B cell (primary cell): ENCODE results near the gene IL19. TPM values are rescaled to one million over a fixed set of nuclear protein-coding genes. Genes with fewer than 3 reads are reported as not detected.

Experiments used
- ATAC-seq: fragments of 200-7000 bp; cut with Tn5 transposase; one replicate; pipeline ENCODE4 v1.10.0; 2021; ENCODE audit warnings: low read depth, mild to moderate bottlenecking, moderate number of reproducible peaks, moderate library complexity
- CTCF ChIA-PET: fragments of 350-600 bp; sonication (Branson Sonifier 250); formaldehyde crosslinking; loops from one replicate; lab custom pipeline; 2021; ENCODE audit warnings: antibody characterized with exemption, inconsistent platforms; lab: Charles Lee
- POLR2A ChIA-PET: fragments of 350-600 bp; sonication (Branson Sonifier 250); formaldehyde crosslinking; loops from one replicate; lab custom pipeline; 2021; ENCODE audit warnings: antibody characterized with exemption; lab: Charles Lee
- DNase-seq: peaks from one replicate; pipeline ENCODE4 v3.0.0; 2013
- H2AFZ ChIP-seq: 2 replicates; pipeline ENCODE4 v1.6.1; 2012; ENCODE audit warnings: mild to moderate bottlenecking, low read depth, low read length; ENCODE audit not compliant: insufficient read depth, poor library complexity, severe bottlenecking
- H3K27ac ChIP-seq, 2 donors: 1 replicate in 1 of 2; 2 replicates in 1 of 2; pipeline ENCODE4 v1.5.1; 2012 to 2013; ENCODE audit warnings: low read length in 2 of 2, mild to moderate bottlenecking in 2 of 2, moderate library complexity in 1 of 2
- H3K27me3 ChIP-seq, 4 experiments: fragments of 200-600 bp in 1 of 4; sonication (generic) in 1 of 4; replicated peaks in 1 of 4; 1 replicate in 2 of 4; 2 replicates in 2 of 4; pipeline versions ENCODE4 v1.6.1 to v1.7.0; 2013 to 2016; ENCODE audit warnings: low read length in 3 of 4, mild to moderate bottlenecking in 2 of 4, mixed read lengths in 1 of 4, moderate library complexity in 1 of 4; ENCODE audit not compliant: insufficient read depth in 4 of 4, control insufficient read depth in 3 of 4; ENCODE audit errors: control extremely low read depth in 1 of 4
- H3K36me3 ChIP-seq, 2 experiments: replicated peaks in 1 of 2; 1 replicate in 1 of 2; 2 replicates in 1 of 2; pipeline versions ENCODE4 v1.6.1 to v1.7.1; 2013; ENCODE audit warnings: low read length in 1 of 2; ENCODE audit not compliant: insufficient read depth in 2 of 2, control insufficient read depth in 1 of 2; ENCODE audit errors: control extremely low read depth in 1 of 2, extremely low read depth in 1 of 2
- H3K4me1 ChIP-seq, 2 donors: fragments of 200-600 bp in 1 of 2; sonication (generic) in 1 of 2; 1 replicate in 1 of 2; 2 replicates in 1 of 2; pipeline versions ENCODE4 v1.5.1 to v1.6.1; 2013 to 2017; ENCODE audit warnings: low read length in 2 of 2; ENCODE audit not compliant: control insufficient read depth in 2 of 2, insufficient read depth in 2 of 2
- H3K4me2 ChIP-seq: replicated peaks from 2 replicates; pipeline ENCODE3; 2012; ENCODE audit warnings: mild to moderate bottlenecking, low read depth, low read length; ENCODE audit not compliant: poor library complexity, severe bottlenecking
- H3K4me3 ChIP-seq, 5 experiments: fragments of 200-600 bp in 1 of 5; sonication (generic) in 1 of 5; 1 replicate in 3 of 5; 2 replicates in 2 of 5; pipeline versions ENCODE4 v1.5.1 to v1.7.0; 2011 to 2016; ENCODE audit warnings: low read length in 4 of 5, mild to moderate bottlenecking in 4 of 5, low read depth in 2 of 5, control low read depth in 1 of 5, moderate library complexity in 1 of 5; ENCODE audit not compliant: insufficient read depth in 1 of 5; ENCODE audit errors: control extremely low read depth in 1 of 5, extremely low read depth in 1 of 5
- H3K79me2 ChIP-seq: fragments of 200-600 bp; sonication (generic); one replicate; pipeline ENCODE4 v1.6.0; 2016; ENCODE audit warnings: low read length; ENCODE audit not compliant: control insufficient read depth, insufficient read depth
- H3K9ac ChIP-seq: fragments of 200-600 bp; sonication (generic); 2 replicates; pipeline ENCODE4 v1.6.1; 2017; ENCODE audit warnings: mild to moderate bottlenecking, low read length, moderate library complexity
- H3K9me3 ChIP-seq, 3 donors: one replicate each; pipeline versions ENCODE4 v1.6.1 to v1.7.1; 2013; ENCODE audit warnings: low read length in 2 of 3; ENCODE audit not compliant: control insufficient read depth in 2 of 3, insufficient read depth in 1 of 3; ENCODE audit errors: control extremely low read depth in 1 of 3
- H4K20me1 ChIP-seq: 2 replicates; pipeline ENCODE4 v1.6.0; 2012; ENCODE audit warnings: mild to moderate bottlenecking, low read length; ENCODE audit not compliant: insufficient read depth, control insufficient read depth, poor library complexity, severe bottlenecking
- H3K27ac Mint-ChIP-seq: one replicate; pipeline ENCODE4 v1.8.0; 2021; ENCODE audit warnings: mixed read lengths
- H3K27me3 Mint-ChIP-seq: one replicate; pipeline ENCODE4 v1.8.0; 2021; ENCODE audit warnings: mixed read lengths
- H3K4me1 Mint-ChIP-seq: one replicate; pipeline ENCODE4 v1.8.0; 2021; ENCODE audit warnings: mixed read lengths
- H3K4me3 Mint-ChIP-seq: one replicate; pipeline ENCODE4 v1.8.0; 2021; ENCODE audit warnings: mixed read lengths
- H3K9me3 Mint-ChIP-seq: one replicate; pipeline ENCODE4 v1.8.0; 2022; ENCODE audit warnings: mixed read lengths; ENCODE audit not compliant: insufficient read depth
- EZH2 ChIP-seq: IDR thresholded peaks from 2 replicates; pipeline ENCODE4 v1.6.1; 2012; ENCODE audit warnings: borderline replicate concordance, low read depth, mild to moderate bottlenecking, moderate library complexity, low read length; ENCODE audit not compliant: insufficient read depth, poor library complexity, severe bottlenecking
- WGBS: methylation state at CpG from one replicate; pipeline ENCODE4 v1.1.5; 2013; ENCODE audit warnings: missing lambda C conversion rate; ENCODE audit not compliant: insufficient coverage; 5-methylcytosine and 5-hydroxymethylcytosine counted together
- intact Hi-C: fragments of 100-400 bp; cut with micrococcal nuclease; formaldehyde crosslinking; loops from one replicate; pipeline ENCODE4 v1.10.0; 2022
- polyA plus RNA-seq: library from polyadenylated mRNA; depleted of rRNA; stranded (reverse); fragments of >200 nt; gene quantifications from 2 replicates; pipeline ENCODE4 v1.2.3, GENCODE V29; 2012
- total RNA-seq, 2 donors: library from RNA; stranded (reverse); fragments of 120-200 nt in 1 of 2; gene quantifications; 1 replicate in 1 of 2; 2 replicates in 1 of 2; pipeline versions ENCODE4 v1.2.3 to v1.2.4, GENCODE V29; 2013 to 2022
- TF ChIP-seq, protein P1 (sequence below): fragments of 200-600 bp; IDR thresholded peaks from one replicate; pipeline ENCODE4 v1.8.0; 2022; ENCODE audit warnings: antibody characterized with exemption, mild to moderate bottlenecking

Gene IL19
- total and polyA plus RNA-seq, 2 donors (not counting 1 experiment from before 2014, with no cell fraction given), result 0.27 TPM; not detected in 1

- Mint-ChIP-seq H3K9me3 (no peaks in the 10 kb centered on the region), H3K4me1 (peaks cover 7% of the 10 kb centered on the region), H3K27ac (no peak overlapping the region), H3K4me3 (no peak overlapping the region), H3K27me3 (peaks cover 8% of the 10 kb centered on the region)
- ChIA-PET CTCF (interaction anchor here (1.0 to 4.8 kb wide), 7 partner anchors 9 to 203 kb away, joined by 3 to 42 read pairs (median 13); no protein-coding TSS in a partner anchor), POLR2A (interaction anchor here (1.0 kb wide), 1 partner anchor 21 kb away, joined by 3 read pairs; no protein-coding TSS in a partner anchor)
- Histone ChIP-seq H3K4me3 (no peak overlapping the region), H3K36me3 (no peaks in the 10 kb centered on the region), H3K27ac (no peak overlapping the region), H4K20me1 (no peaks in the 10 kb centered on the region), H3K4me2 (no peak overlapping the region), H2AFZ (no peak overlapping the region), H3K79me2 (no peaks in the 10 kb centered on the region), H3K9ac (no peak overlapping the region), H3K27me3 (no peaks in the 10 kb centered on the region), H3K9me3 (no peaks in the 10 kb centered on the region), H3K4me1 (no peaks in the 10 kb centered on the region)
- TF ChIP-seq, protein P1, sequence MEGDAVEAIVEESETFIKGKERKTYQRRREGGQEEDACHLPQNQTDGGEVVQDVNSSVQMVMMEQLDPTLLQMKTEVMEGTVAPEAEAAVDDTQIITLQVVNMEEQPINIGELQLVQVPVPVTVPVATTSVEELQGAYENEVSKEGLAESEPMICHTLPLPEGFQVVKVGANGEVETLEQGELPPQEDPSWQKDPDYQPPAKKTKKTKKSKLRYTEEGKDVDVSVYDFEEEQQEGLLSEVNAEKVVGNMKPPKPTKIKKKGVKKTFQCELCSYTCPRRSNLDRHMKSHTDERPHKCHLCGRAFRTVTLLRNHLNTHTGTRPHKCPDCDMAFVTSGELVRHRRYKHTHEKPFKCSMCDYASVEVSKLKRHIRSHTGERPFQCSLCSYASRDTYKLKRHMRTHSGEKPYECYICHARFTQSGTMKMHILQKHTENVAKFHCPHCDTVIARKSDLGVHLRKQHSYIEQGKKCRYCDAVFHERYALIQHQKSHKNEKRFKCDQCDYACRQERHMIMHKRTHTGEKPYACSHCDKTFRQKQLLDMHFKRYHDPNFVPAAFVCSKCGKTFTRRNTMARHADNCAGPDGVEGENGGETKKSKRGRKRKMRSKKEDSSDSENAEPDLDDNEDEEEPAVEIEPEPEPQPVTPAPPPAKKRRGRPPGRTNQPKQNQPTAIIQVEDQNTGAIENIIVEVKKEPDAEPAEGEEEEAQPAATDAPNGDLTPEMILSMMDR, result no peak
- no peak for TF ChIP-seq EZH2
- WGBS, result no CpG with 5 or more reads among the region's 2 CpGs
- DNase-seq (no peak), ATAC-seq (no peak)
- intact Hi-C loops, result no loop called here
These were observed 95.5 kb downstream of the IL19 start for GRCh38 chr1:206866062-206866461.

GRCh38 chr1:206867239-206867638 is 96.7 kb downstream of the IL19 start:
- Histone ChIP-seq H3K9me3 (no peaks in the 10 kb centered on the region), H3K27me3 (no peaks in the 10 kb centered on the region), H3K9ac (no peak overlapping the region), H3K36me3 (no peaks in the 10 kb centered on the region), H3K79me2 (no peaks in the 10 kb centered on the region), H3K4me2 (no peak overlapping the region), H4K20me1 (no peaks in the 10 kb centered on the region), H2AFZ (no peak overlapping the region), H3K4me1 (no peaks in the 10 kb centered on the region), H3K4me3 (no peak overlapping the region), H3K27ac (no peak overlapping the region)
- no peaks in the 10 kb centered on the region for H3K9me3 Mint-ChIP-seq
- H3K27ac Mint-ChIP-seq, result no peak overlapping the region
- H3K27me3 Mint-ChIP-seq, result peaks cover 4% of the 10 kb centered on the region
- ATAC-seq, result no peak
- H3K4me3 Mint-ChIP-seq, result no peak overlapping the region
- WGBS, result 100% methylated on average over 1 of the region's 1 CpG
- no peak for DNase-seq
- CTCF ChIA-PET, result interaction anchor here (0.6 to 4.5 kb wide), 12 partner anchors 10 to 115 kb away, joined by 3 to 22 read pairs (median 4); no protein-coding TSS in a partner anchor
- POLR2A ChIA-PET, result no interaction called here
- H3K4me1 Mint-ChIP-seq, result peaks cover 7% of the 10 kb centered on the region
- intact Hi-C loops, result no loop called here
- TF ChIP-seq EZH2, result no peak
- TF ChIP-seq, protein P1, result no peak
